SK-N-SH treated with all-trans-retinoic acid at 6 μM for 48 hours (cell line): ENCODE data around the gene PLCB2.

Experiments used
- ATAC-seq: fragments of 200-7000 bp; cut with Tn5 transposase; 3 replicates; pipeline ENCODE4 v1.9.1; 2020; ENCODE audit warnings: mild to moderate bottlenecking, moderate library complexity
- ARNTL ChIP-seq: fragments of 450-650 bp; formaldehyde crosslinking; IDR thresholded peaks from 2 replicates; pipeline ENCODE4 v1.5.0; 2020; ENCODE audit warnings: low read depth, mild to moderate bottlenecking, moderate library complexity, borderline replicate concordance
- BACH2 ChIP-seq: fragments of 250-450 bp; sonication (Bioruptor Pico); IDR thresholded peaks from 2 replicates; pipeline ENCODE4 v1.9.0; 2021; ENCODE audit warnings: mild to moderate bottlenecking, borderline replicate concordance
- CSDC2 ChIP-seq: fragments of 250-450 bp; sonication (Bioruptor Pico); IDR thresholded peaks from 2 replicates; pipeline ENCODE4 v1.5.0; 2020; ENCODE audit warnings: mild to moderate bottlenecking, moderate library complexity
- CSRNP3 ChIP-seq: fragments of 250-450 bp; sonication (Bioruptor Pico); IDR thresholded peaks from 2 replicates; pipeline ENCODE4 v1.5.1; 2021; ENCODE audit warnings: mild to moderate bottlenecking, moderate library complexity
- ESRRG ChIP-seq: fragments of 250-450 bp; sonication (Bioruptor Pico); IDR thresholded peaks from 2 replicates; pipeline ENCODE4 v1.6.1; 2021; ENCODE audit warnings: mild to moderate bottlenecking
- GLIS3 ChIP-seq: fragments of 250-450 bp; sonication (Bioruptor Pico); IDR thresholded peaks from 2 replicates; pipeline ENCODE4 v1.5.0; 2020; ENCODE audit warnings: mild to moderate bottlenecking, moderate library complexity
- ISL1 ChIP-seq: fragments of 250-450 bp; sonication (Bioruptor Pico); IDR thresholded peaks from 2 replicates; pipeline ENCODE4 v2.1.2; 2022; ENCODE audit warnings: mild to moderate bottlenecking, moderate library complexity
- OSR1 ChIP-seq: fragments of 250-450 bp; sonication (Bioruptor Pico); IDR thresholded peaks from 2 replicates; pipeline ENCODE4 v1.8.0; 2022; ENCODE audit warnings: moderate library complexity, mild to moderate bottlenecking, inconsistent platforms
- PATZ1 ChIP-seq: fragments of 250-450 bp; sonication (Bioruptor Pico); IDR thresholded peaks from 2 replicates; pipeline ENCODE4 v1.8.0; 2020; ENCODE audit warnings: mild to moderate bottlenecking, moderate library complexity, borderline replicate concordance
- POU6F1 ChIP-seq: fragments of 250-450 bp; sonication (Bioruptor Pico); IDR thresholded peaks from 2 replicates; pipeline ENCODE4 v1.8.0; 2021; ENCODE audit warnings: low read depth, mild to moderate bottlenecking, moderate library complexity, borderline replicate concordance
- PPARA ChIP-seq: fragments of 250-450 bp; sonication (Bioruptor Pico); IDR thresholded peaks from 2 replicates; pipeline ENCODE4 v1.5.0; 2020; ENCODE audit warnings: mild to moderate bottlenecking, borderline replicate concordance
- RARB ChIP-seq: fragments of 250-450 bp; sonication (Bioruptor Pico); IDR thresholded peaks from 2 replicates; pipeline ENCODE4 v1.8.0; 2021; ENCODE audit warnings: mild to moderate bottlenecking, moderate library complexity
- SNAI2 ChIP-seq: fragments of 250-450 bp; sonication (Bioruptor Pico); IDR thresholded peaks from 2 replicates; pipeline ENCODE4 v1.5.0; 2020; ENCODE audit warnings: mild to moderate bottlenecking, moderate library complexity
- TCF4 ChIP-seq: fragments of 250-450 bp; sonication (Bioruptor Pico); IDR thresholded peaks from 2 replicates; pipeline ENCODE4 v1.8.0; 2021; ENCODE audit warnings: mild to moderate bottlenecking, moderate library complexity, borderline replicate concordance
- TOX ChIP-seq: fragments of 250-450 bp; sonication (Bioruptor Pico); IDR thresholded peaks from 2 replicates; pipeline ENCODE4 v1.8.0; 2021; ENCODE audit warnings: mild to moderate bottlenecking, moderate library complexity, borderline replicate concordance
- ZC3H10 ChIP-seq: fragments of 250-450 bp; sonication (Bioruptor Pico); IDR thresholded peaks from 2 replicates; pipeline ENCODE4 v1.5.1; 2021; ENCODE audit warnings: mild to moderate bottlenecking, moderate library complexity
- ZFP30 ChIP-seq: fragments of 450-650 bp; formaldehyde crosslinking; IDR thresholded peaks from 2 replicates; pipeline ENCODE4 v1.5.0; 2022; ENCODE audit warnings: mild to moderate bottlenecking, moderate library complexity
- ZNF70 ChIP-seq: fragments of 450-650 bp; formaldehyde crosslinking; IDR thresholded peaks from 2 replicates; pipeline ENCODE4 v1.5.0; 2020; ENCODE audit warnings: mild to moderate bottlenecking, moderate library complexity
- TF ChIP-seq, protein P1 (sequence below): fragments of 250-450 bp; sonication (Bioruptor Pico); IDR thresholded peaks from 2 replicates; pipeline ENCODE4 v1.5.0; 2020; ENCODE audit warnings: mild to moderate bottlenecking, moderate library complexity
- TF ChIP-seq, protein P2 (sequence below): fragments of 250-450 bp; sonication (Bioruptor Pico); IDR thresholded peaks from 2 replicates; pipeline ENCODE4 v1.5.1; 2020; ENCODE audit warnings: low read depth, mild to moderate bottlenecking, moderate library complexity

The PLCB2 gene

GRCh38 chr15:40282147-40282868 lies 25.4 kb downstream of the PLCB2 start:
- TF ChIP-seq TOX (CRISPR knock-in tag) = no peak
- no peak for TF ChIP-seq BACH2 (CRISPR knock-in tag)
- no peak for TF ChIP-seq CSRNP3 (CRISPR knock-in tag)
- TF ChIP-seq OSR1 = no peak
- TF ChIP-seq ARNTL = no peak
- TF ChIP-seq SNAI2 (CRISPR knock-in tag) = no peak
- TF ChIP-seq, protein P1, sequence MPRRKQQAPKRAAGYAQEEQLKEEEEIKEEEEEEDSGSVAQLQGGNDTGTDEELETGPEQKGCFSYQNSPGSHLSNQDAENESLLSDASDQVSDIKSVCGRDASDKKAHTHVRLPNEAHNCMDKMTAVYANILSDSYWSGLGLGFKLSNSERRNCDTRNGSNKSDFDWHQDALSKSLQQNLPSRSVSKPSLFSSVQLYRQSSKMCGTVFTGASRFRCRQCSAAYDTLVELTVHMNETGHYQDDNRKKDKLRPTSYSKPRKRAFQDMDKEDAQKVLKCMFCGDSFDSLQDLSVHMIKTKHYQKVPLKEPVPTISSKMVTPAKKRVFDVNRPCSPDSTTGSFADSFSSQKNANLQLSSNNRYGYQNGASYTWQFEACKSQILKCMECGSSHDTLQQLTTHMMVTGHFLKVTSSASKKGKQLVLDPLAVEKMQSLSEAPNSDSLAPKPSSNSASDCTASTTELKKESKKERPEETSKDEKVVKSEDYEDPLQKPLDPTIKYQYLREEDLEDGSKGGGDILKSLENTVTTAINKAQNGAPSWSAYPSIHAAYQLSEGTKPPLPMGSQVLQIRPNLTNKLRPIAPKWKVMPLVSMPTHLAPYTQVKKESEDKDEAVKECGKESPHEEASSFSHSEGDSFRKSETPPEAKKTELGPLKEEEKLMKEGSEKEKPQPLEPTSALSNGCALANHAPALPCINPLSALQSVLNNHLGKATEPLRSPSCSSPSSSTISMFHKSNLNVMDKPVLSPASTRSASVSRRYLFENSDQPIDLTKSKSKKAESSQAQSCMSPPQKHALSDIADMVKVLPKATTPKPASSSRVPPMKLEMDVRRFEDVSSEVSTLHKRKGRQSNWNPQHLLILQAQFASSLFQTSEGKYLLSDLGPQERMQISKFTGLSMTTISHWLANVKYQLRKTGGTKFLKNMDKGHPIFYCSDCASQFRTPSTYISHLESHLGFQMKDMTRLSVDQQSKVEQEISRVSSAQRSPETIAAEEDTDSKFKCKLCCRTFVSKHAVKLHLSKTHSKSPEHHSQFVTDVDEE (CRISPR knock-in tag) = no peak
- TF ChIP-seq RARB (CRISPR knock-in tag) = no peak
- TF ChIP-seq ZFP30 (CRISPR knock-in tag) = no peak
- TF ChIP-seq GLIS3 (CRISPR knock-in tag) = no peak
- peak; percentile 52 for ATAC-seq

DNA sequence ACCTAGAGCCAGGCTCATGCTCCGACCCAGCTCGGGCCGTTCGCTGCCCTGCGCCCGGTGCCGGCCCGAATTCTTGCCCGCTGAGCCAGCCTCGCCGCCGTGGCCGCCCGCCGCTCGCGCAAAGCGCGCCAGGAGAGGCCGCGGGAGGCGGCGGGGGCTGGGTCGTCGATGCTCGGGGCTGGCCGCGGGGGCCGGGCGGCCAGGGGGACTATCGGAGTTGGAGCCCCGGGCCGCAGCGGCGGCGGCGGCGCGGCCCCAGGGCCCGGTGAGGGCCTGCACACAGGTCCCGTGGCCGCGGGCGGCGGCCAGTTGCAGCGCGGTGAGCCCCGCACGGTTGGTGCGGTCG lies 26.0 kb downstream of the PLCB2 start:
- no peak for ATAC-seq
- TF ChIP-seq PPARA (CRISPR knock-in tag) (no peak), RARB (CRISPR knock-in tag) (no peak), POU6F1 (CRISPR knock-in tag) (no peak), GLIS3 (CRISPR knock-in tag) (no peak), ISL1 (CRISPR knock-in tag) (no peak), BACH2 (CRISPR knock-in tag) (no peak), ZC3H10 (CRISPR knock-in tag) (no peak), ESRRG (no peak), CSRNP3 (CRISPR knock-in tag) (no peak), ARNTL (no peak), TCF4 (CRISPR knock-in tag) (no peak), PATZ1 (CRISPR knock-in tag) (no peak), ZFP30 (CRISPR knock-in tag) (no peak), TOX (CRISPR knock-in tag) (no peak), ZNF70 (no peak), OSR1 (no peak), CSDC2 (CRISPR knock-in tag) (no peak)
- TF ChIP-seq, protein P1 (CRISPR knock-in tag) = no peak
- TF ChIP-seq, protein P2, sequence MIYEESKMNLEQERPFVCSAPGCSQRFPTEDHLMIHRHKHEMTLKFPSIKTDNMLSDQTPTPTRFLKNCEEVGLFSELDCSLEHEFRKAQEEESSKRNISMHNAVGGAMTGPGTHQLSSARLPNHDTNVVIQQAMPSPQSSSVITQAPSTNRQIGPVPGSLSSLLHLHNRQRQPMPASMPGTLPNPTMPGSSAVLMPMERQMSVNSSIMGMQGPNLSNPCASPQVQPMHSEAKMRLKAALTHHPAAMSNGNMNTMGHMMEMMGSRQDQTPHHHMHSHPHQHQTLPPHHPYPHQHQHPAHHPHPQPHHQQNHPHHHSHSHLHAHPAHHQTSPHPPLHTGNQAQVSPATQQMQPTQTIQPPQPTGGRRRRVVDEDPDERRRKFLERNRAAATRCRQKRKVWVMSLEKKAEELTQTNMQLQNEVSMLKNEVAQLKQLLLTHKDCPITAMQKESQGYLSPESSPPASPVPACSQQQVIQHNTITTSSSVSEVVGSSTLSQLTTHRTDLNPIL (CRISPR knock-in tag) = no peak
